Mucosa of descending colon (tissue), 3 donors: ENCODE results near the gene BAMBI. TPM values are rescaled to one million over a fixed set of nuclear protein-coding genes. Genes with fewer than 3 reads are reported as not detected.

Source experiments
- ATAC-seq: fragments of 200-7000 bp; cut with Tn5 transposase; one replicate; pipeline ENCODE4 v1.9.1; 2020; ENCODE audit warnings: mild to moderate bottlenecking, moderate library complexity
- DNase-seq, 3 donors: peaks; one replicate each; pipeline ENCODE4 v3.0.0-alpha.2; 2020
- H3K36me3 ChIP-seq: fragments of 200-600 bp; one replicate; pipeline ENCODE4 v1.8.0; 2021; ENCODE audit warnings: low read depth, mild to moderate bottlenecking
- H3K4me1 ChIP-seq: fragments of 200-600 bp; one replicate; pipeline ENCODE4 v1.8.0; 2021; ENCODE audit warnings: low read depth, mild to moderate bottlenecking
- H3K4me3 ChIP-seq: fragments of 200-600 bp; one replicate; pipeline ENCODE4 v1.8.0; 2021; ENCODE audit warnings: mild to moderate bottlenecking
- H3K9me3 ChIP-seq: fragments of 200-600 bp; one replicate; pipeline ENCODE4 v1.8.0; 2021; ENCODE audit warnings: mild to moderate bottlenecking
- CTCF ChIP-seq: fragments of 200-600 bp; IDR thresholded peaks from one replicate; pipeline ENCODE4 v1.8.0; 2022; ENCODE audit warnings: antibody characterized with exemption, mild to moderate bottlenecking
- intact Hi-C, 2 donors: fragments of 100-400 bp; cut with DNase I in 1 of 2; cut with micrococcal nuclease in 1 of 2; formaldehyde crosslinking; loops; one replicate each; pipeline versions ENCODE4 v1.11.0 to v1.11.1; 2022; cut with DNase I, micrococcal nuclease
- total RNA-seq, 3 donors: library from RNA; stranded (reverse); fragmentation: NEBNext Ultra II Directional in 2 of 3; extraction: Animal tissue kit (Norgen Biotek cat#: 25700) in 2 of 3; gene quantifications; one replicate each; pipeline versions ENCODE4 v1.2.1 to v1.2.4, GENCODE V29; 2021 to 2023
- donor health status: DM: no; HTN: no; CAD: no; lungs with moderate emphysema.
- donor health status: DM: no; HTN: no; CAD: no.
- donor health status: DM: no; HTN: yes; CAD: no.

The BAMBI gene
- total RNA-seq, 3 donors from 2014 or later: 2.7 to 4.4 (median 4.2) TPM

- no peak overlapping the region for H3K4me3 ChIP-seq
- intact Hi-C loops: no loop called here
Measured at GRCh38 chr10:28730031-28730778, 52.9 kb downstream of the BAMBI start.

GRCh38 chr10:28732091-28732490, 54.8 kb downstream of the BAMBI start:
- H3K36me3 ChIP-seq: no peaks in the 10 kb centered on the region
- H3K4me3 ChIP-seq: no peak overlapping the region
- H3K4me1 ChIP-seq: no peaks in the 10 kb centered on the region
- no peaks in the 10 kb centered on the region for H3K9me3 ChIP-seq
- intact Hi-C loops: no loop called here
- no peak for DNase-seq
- ATAC-seq: no peak
- TF ChIP-seq CTCF: no peak

More at GRCh38 chr10:28730031-28730778, 52.9 kb downstream of the BAMBI start:
- Histone ChIP-seq H3K9me3 (no peaks in the 10 kb centered on the region), H3K4me1 (no peaks in the 10 kb centered on the region), H3K36me3 (no peaks in the 10 kb centered on the region)
- no peak for ATAC-seq
- no peak for DNase-seq
- no peak for TF ChIP-seq CTCF

Other genes with a start within 250 kb of the BAMBI start
- 100 to 1,000 TPM in 2 of 3 donors, 10 to 100 TPM in 1; 85.7 to 212 (median 111) TPM for gene WAC, start 144.4 kb upstream of the BAMBI start, total RNA-seq